OCI-LY1 (cell line): ENCODE data around the gene RAB3C.

Experiments used
- EZH2 ChIP-seq: fragments of 200-600 bp; sonication (generic), shearing (Covaris generic); IDR thresholded peaks from 2 replicates; pipeline ENCODE4 v1.8.0; 2017; ENCODE audit warnings: borderline replicate concordance, mixed run types, mild to moderate bottlenecking, antibody characterized with exemption, low read length, moderate library complexity, mixed read lengths
- TF ChIP-seq, protein P1 (sequence below): fragments of 200-600 bp; sonication (generic), shearing (Covaris generic); IDR thresholded peaks from 2 replicates; pipeline ENCODE4 v1.5.1; 2017; ENCODE audit warnings: mild to moderate bottlenecking, antibody characterized with exemption, low read length, moderate library complexity, mixed read lengths

DNA sequence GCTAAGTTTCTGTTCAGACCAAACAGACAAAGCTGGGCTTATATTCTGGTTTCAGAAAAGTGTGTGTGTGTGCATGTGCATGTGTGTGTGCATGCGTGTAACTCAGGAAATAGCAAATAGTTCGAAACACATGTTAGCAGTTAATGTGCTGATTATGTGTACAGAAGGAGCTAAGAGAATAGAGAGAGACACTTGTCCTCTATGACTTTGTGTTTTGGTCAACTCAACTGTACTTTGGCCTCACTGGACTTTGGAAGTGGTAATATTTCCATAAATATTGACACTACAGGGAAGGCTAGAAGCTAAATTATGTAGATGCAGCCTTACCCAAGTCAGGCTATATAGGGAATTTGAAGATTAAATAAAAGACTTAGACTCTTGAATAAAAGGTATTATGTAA is 155.5 kb downstream of the RAB3C start:
- TF ChIP-seq, protein P1, sequence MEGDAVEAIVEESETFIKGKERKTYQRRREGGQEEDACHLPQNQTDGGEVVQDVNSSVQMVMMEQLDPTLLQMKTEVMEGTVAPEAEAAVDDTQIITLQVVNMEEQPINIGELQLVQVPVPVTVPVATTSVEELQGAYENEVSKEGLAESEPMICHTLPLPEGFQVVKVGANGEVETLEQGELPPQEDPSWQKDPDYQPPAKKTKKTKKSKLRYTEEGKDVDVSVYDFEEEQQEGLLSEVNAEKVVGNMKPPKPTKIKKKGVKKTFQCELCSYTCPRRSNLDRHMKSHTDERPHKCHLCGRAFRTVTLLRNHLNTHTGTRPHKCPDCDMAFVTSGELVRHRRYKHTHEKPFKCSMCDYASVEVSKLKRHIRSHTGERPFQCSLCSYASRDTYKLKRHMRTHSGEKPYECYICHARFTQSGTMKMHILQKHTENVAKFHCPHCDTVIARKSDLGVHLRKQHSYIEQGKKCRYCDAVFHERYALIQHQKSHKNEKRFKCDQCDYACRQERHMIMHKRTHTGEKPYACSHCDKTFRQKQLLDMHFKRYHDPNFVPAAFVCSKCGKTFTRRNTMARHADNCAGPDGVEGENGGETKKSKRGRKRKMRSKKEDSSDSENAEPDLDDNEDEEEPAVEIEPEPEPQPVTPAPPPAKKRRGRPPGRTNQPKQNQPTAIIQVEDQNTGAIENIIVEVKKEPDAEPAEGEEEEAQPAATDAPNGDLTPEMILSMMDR: no peak
- TF ChIP-seq EZH2: no peak
